Epithelial cell of prostate (primary cell): ENCODE results near the gene SLIT3.

Experiments
- DNase-seq: peaks from one replicate; pipeline ENCODE4 v3.0.0-alpha.2; 2011; ENCODE audit warnings: low read depth, low spot score
- H3K27ac ChIP-seq: fragments of 450-650 bp; 2 replicates; pipeline ENCODE4 v1.5.1; 2017; ENCODE audit warnings: mild to moderate bottlenecking

The SLIT3 gene

GRCh38 chr5:168712280-168712924, 588.5 kb downstream of the SLIT3 start:
- peak overlapping the region; percentile 89 for H3K27ac ChIP-seq
- DNase-seq: peak; percentile 84

GRCh38 chr5:168710706-168711105, 590.2 kb downstream of the SLIT3 start:
- no peak for DNase-seq
- H3K27ac ChIP-seq: no peak overlapping the region

GRCh38 chr5:168707716-168708695, 592.9 kb downstream of the SLIT3 start:
- no peak overlapping the region for H3K27ac ChIP-seq
- DNase-seq: no peak

GRCh38 chr5:168706655-168707069, 594.3 kb downstream of the SLIT3 start:
- H3K27ac ChIP-seq: no peak overlapping the region
- no peak for DNase-seq

GRCh38 chr5:168705321-168705720, 595.6 kb downstream of the SLIT3 start:
- no peak for DNase-seq
- no peak overlapping the region for H3K27ac ChIP-seq

GRCh38 chr5:168702511-168702910, 598.4 kb downstream of the SLIT3 start:
- no peak overlapping the region for H3K27ac ChIP-seq
- no peak for DNase-seq

GRCh38 chr5:168701641-168702040, 599.3 kb downstream of the SLIT3 start:
- DNase-seq: no peak
- H3K27ac ChIP-seq: no peak overlapping the region

- no peak overlapping the region for H3K27ac ChIP-seq
- no peak for DNase-seq
Measured at GRCh38 chr5:168699002-168699401, 601.9 kb downstream of the SLIT3 start.

GRCh38 chr5:168697034-168697720, 603.8 kb downstream of the SLIT3 start:
- no peak overlapping the region for H3K27ac ChIP-seq
- no peak for DNase-seq

- no peak for DNase-seq
- H3K27ac ChIP-seq: no peak overlapping the region
Measured at GRCh38 chr5:168696611-168697010, 604.3 kb downstream of the SLIT3 start.

- H3K27ac ChIP-seq: no peak overlapping the region
- no peak for DNase-seq
Measured at GRCh38 chr5:168695301-168695835, 605.6 kb downstream of the SLIT3 start.

GRCh38 chr5:168694289-168694688, 606.6 kb downstream of the SLIT3 start:
- no peak overlapping the region for H3K27ac ChIP-seq
- DNase-seq: no peak

GRCh38 chr5:168693883-168694282, 607.1 kb downstream of the SLIT3 start:
- no peak overlapping the region for H3K27ac ChIP-seq

GRCh38 chr5:168693297-168693696, 607.6 kb downstream of the SLIT3 start:
- no peak for DNase-seq
- H3K27ac ChIP-seq: no peak overlapping the region

More at GRCh38 chr5:168693883-168694282, 607.1 kb downstream of the SLIT3 start:
- DNase-seq: no peak

GRCh38 chr5:168691891-168692290, 609.0 kb downstream of the SLIT3 start:
- H3K27ac ChIP-seq: no peak overlapping the region
- no peak for DNase-seq

GRCh38 chr5:168689260-168689659, 611.7 kb downstream of the SLIT3 start:
- no peak for DNase-seq
- no peak overlapping the region for H3K27ac ChIP-seq

GRCh38 chr5:168686837-168687236, 614.1 kb downstream of the SLIT3 start:
- H3K27ac ChIP-seq: no peak overlapping the region
- DNase-seq: no peak

GRCh38 chr5:168685566-168685965, 615.4 kb downstream of the SLIT3 start:
- no peak for DNase-seq

GRCh38 chr5:168683927-168684295, 617.0 kb downstream of the SLIT3 start:
- DNase-seq: no peak
- no peak overlapping the region for H3K27ac ChIP-seq

More at GRCh38 chr5:168685566-168685965, 615.4 kb downstream of the SLIT3 start:
- no peak overlapping the region for H3K27ac ChIP-seq

GRCh38 chr5:168683247-168683926, 617.6 kb downstream of the SLIT3 start:
- no peak overlapping the region for H3K27ac ChIP-seq
- no peak for DNase-seq
